ENCODE measurements around the gene ALDH1L1.

ALDH1L1 gene

GRCh38 chr3:126157083-126157768, 23.2 kb downstream of the ALDH1L1 start:
- Histone ChIP-seq H3K27me3 (ENCODE audit: insufficient read depth, low read length) (no peaks in the 10 kb centered on the region), H3K4me1 (ENCODE audit: insufficient read depth, low read length) (no peaks in the 10 kb centered on the region), H3K36me3 (ENCODE audit: insufficient read depth, low read length) (no peaks in the 10 kb centered on the region), H3K4me3 (ENCODE audit: low read length) (no peak overlapping the region), H2AFZ (ENCODE audit: low read depth, low read length) (no peak overlapping the region), H3K9me3 (ENCODE audit: low read length) (no peaks in the 10 kb centered on the region)

GRCh38 chr3:126156468-126156867, 23.9 kb downstream of the ALDH1L1 start:
- H3K9me3 ChIP-seq (ENCODE audit: low read length): no peaks in the 10 kb centered on the region
- H3K4me3 ChIP-seq (ENCODE audit: low read length): no peak overlapping the region
- no peaks in the 10 kb centered on the region for H3K4me1 ChIP-seq (ENCODE audit: insufficient read depth, low read length)
- H2AFZ ChIP-seq (ENCODE audit: low read depth, low read length): no peak overlapping the region
- no peaks in the 10 kb centered on the region for H3K27me3 ChIP-seq (ENCODE audit: insufficient read depth, low read length)
- no peaks in the 10 kb centered on the region for H3K36me3 ChIP-seq (ENCODE audit: insufficient read depth, low read length)

DNA sequence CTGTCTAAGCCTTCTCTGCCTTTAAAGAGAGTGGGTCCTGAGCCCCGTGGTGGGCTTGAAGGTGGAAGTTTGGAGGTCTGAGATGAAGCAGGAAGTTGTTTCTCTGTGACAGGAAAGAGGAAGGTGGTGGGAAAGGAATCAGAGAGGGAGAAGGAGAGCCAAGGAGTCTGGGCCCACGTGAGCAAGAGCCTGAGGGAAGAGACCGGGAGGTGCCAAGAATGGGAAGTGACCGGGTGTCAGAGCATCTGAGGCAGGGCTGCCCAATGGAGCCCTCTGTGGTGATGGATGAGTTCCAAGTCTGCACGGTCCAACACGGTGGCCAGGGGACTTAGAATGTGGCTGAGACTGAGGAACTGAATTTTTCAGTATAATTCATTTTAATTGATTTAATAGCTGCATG, 24.6 kb downstream of the ALDH1L1 start:
- Histone ChIP-seq H3K4me3 (ENCODE audit: low read length) (no peak overlapping the region), H3K36me3 (ENCODE audit: insufficient read depth, low read length) (no peaks in the 10 kb centered on the region), H3K4me1 (ENCODE audit: insufficient read depth, low read length) (no peaks in the 10 kb centered on the region), H2AFZ (ENCODE audit: low read depth, low read length) (no peak overlapping the region), H3K9me3 (ENCODE audit: low read length) (no peaks in the 10 kb centered on the region), H3K27me3 (ENCODE audit: insufficient read depth, low read length) (no peaks in the 10 kb centered on the region)

DNA sequence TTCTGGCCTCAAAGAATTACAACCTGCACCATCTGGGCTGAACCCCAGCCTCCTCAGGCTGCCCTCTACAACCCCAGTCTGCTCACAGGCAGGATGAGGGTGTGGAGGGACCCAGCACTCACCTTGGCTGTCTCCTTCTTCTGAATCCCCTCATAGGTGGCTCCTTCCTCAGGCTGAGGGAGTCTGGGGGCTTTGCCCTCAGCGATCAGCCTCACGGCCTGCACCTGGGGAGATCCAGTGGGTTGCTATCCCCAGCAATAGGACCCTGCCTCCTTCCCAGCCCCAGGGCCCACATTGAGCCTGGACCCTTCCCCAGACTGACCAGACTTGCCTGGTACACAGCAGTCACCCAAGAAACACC, 25.1 kb downstream of the ALDH1L1 start:
- H3K4me1 ChIP-seq (ENCODE audit: insufficient read depth, low read length): no peaks in the 10 kb centered on the region
- H3K9me3 ChIP-seq (ENCODE audit: low read length): no peaks in the 10 kb centered on the region
- no peaks in the 10 kb centered on the region for H3K36me3 ChIP-seq (ENCODE audit: insufficient read depth, low read length)
- no peak overlapping the region for H3K4me3 ChIP-seq (ENCODE audit: low read length)
- no peak overlapping the region for H2AFZ ChIP-seq (ENCODE audit: low read depth, low read length)
- no peaks in the 10 kb centered on the region for H3K27me3 ChIP-seq (ENCODE audit: insufficient read depth, low read length)

- Histone ChIP-seq H2AFZ (ENCODE audit: low read depth, low read length) (no peak overlapping the region), H3K9me3 (ENCODE audit: low read length) (no peaks in the 10 kb centered on the region), H3K4me1 (ENCODE audit: insufficient read depth, low read length) (no peaks in the 10 kb centered on the region), H3K36me3 (ENCODE audit: insufficient read depth, low read length) (no peaks in the 10 kb centered on the region), H3K27me3 (ENCODE audit: insufficient read depth, low read length) (no peaks in the 10 kb centered on the region), H3K4me3 (ENCODE audit: low read length) (no peak overlapping the region)
These were observed 25.8 kb downstream of the ALDH1L1 start for GRCh38 chr3:126154391-126155279.

DNA sequence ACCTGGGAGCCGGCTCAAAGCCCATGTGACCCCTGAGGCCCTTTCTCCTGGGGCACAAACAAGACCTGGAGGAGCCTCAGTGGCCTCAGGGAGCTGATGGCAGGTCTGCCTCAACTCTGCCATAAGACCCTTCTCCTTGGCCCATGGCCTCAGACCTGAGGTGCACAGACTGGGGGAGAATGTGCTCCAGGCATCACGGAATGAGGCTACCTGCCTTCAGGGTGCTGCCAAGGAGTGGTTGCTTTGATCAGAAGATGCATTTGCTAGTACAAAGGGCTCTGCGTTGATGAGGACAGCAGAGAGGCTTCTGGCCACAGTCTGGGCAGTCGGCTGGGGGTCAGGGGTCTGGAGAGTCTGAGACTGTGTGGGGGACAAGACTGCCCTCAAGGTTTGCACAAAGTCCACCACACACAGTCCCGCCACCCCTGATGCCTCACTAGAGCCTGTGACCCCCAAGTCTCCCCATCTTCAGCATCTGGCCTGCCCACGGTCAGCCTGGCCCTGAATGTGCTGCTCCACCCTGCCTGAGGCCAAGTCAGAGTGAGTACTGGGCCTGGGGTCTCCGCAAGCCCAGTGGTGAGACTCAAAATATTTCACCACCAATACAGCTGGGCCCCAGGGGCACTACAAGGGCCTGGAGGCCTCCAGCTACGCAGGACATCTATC, 26.6 kb downstream of the ALDH1L1 start:
- H3K4me3 ChIP-seq (ENCODE audit: low read length): no peak overlapping the region
- no peaks in the 10 kb centered on the region for H3K4me1 ChIP-seq (ENCODE audit: insufficient read depth, low read length)
- no peaks in the 10 kb centered on the region for H3K27me3 ChIP-seq (ENCODE audit: insufficient read depth, low read length)
- H3K36me3 ChIP-seq (ENCODE audit: insufficient read depth, low read length): no peaks in the 10 kb centered on the region
- H2AFZ ChIP-seq (ENCODE audit: low read depth, low read length): no peak overlapping the region
- H3K9me3 ChIP-seq (ENCODE audit: low read length): no peaks in the 10 kb centered on the region

DNA sequence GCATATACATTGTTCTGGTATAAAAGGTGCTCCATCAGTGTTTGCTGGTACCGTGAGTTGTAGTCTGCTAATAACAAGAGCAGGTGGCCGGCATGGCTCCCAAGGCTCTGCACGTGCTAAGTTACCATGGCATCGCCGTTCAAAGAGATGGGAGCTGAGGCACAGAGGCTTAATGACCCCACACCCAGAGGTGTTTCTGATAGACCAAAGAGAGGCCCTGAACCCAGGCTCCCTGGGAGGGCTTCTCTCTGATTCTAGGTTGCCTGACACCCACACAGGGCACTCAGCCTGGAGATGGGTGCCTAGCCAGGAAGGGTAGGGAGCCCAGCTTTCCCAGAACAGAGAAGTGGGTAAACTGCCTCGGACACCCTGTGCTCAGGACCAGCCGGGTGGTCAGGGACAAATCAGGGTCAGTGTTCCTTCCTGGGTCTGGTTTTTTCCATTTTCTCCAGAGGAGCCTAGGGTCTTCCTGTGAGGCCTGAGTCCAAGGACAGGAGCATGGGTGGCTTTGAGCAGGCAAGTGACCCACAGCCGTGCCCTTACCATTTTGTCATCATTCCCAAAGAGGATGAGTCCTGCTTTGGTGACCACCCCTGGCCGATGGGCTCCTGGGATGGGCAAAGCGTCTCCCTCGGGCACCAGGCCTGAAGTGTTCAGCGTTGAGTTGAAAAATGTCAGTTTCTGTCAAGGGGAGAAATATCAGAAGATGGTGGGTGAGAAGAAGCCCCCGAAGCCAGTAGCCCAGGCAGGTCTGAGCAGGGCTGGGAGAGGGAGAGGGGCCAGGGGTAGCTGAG, 27.3 kb downstream of the ALDH1L1 start:
- Histone ChIP-seq H3K4me1 (ENCODE audit: insufficient read depth, low read length) (no peaks in the 10 kb centered on the region), H3K9me3 (ENCODE audit: low read length) (no peaks in the 10 kb centered on the region), H3K4me3 (ENCODE audit: low read length) (no peak overlapping the region), H3K27me3 (ENCODE audit: insufficient read depth, low read length) (no peaks in the 10 kb centered on the region), H3K36me3 (ENCODE audit: insufficient read depth, low read length) (no peaks in the 10 kb centered on the region), H2AFZ (ENCODE audit: low read depth, low read length) (no peak overlapping the region)

- H2AFZ ChIP-seq (ENCODE audit: low read depth, low read length): no peak overlapping the region
- no peaks in the 10 kb centered on the region for H3K9me3 ChIP-seq (ENCODE audit: low read length)
- no peak overlapping the region for H3K4me3 ChIP-seq (ENCODE audit: low read length)
- no peaks in the 10 kb centered on the region for H3K36me3 ChIP-seq (ENCODE audit: insufficient read depth, low read length)
- H3K4me1 ChIP-seq (ENCODE audit: insufficient read depth, low read length): no peaks in the 10 kb centered on the region
- H3K27me3 ChIP-seq (ENCODE audit: insufficient read depth, low read length): no peaks in the 10 kb centered on the region
These were observed 27.9 kb downstream of the ALDH1L1 start for GRCh38 chr3:126152458-126152857.

- Histone ChIP-seq H3K4me3 (ENCODE audit: low read length) (no peak overlapping the region), H3K4me1 (ENCODE audit: insufficient read depth, low read length) (no peaks in the 10 kb centered on the region), H3K36me3 (ENCODE audit: insufficient read depth, low read length) (no peaks in the 10 kb centered on the region), H2AFZ (ENCODE audit: low read depth, low read length) (no peak overlapping the region), H3K9me3 (ENCODE audit: low read length) (no peaks in the 10 kb centered on the region), H3K27me3 (ENCODE audit: insufficient read depth, low read length) (no peaks in the 10 kb centered on the region)
These were observed 28.7 kb downstream of the ALDH1L1 start for GRCh38 chr3:126151562-126152302.

- no peaks in the 10 kb centered on the region for H3K4me1 ChIP-seq (ENCODE audit: insufficient read depth, low read length)
- no peak overlapping the region for H3K4me3 ChIP-seq (ENCODE audit: low read length)
- no peaks in the 10 kb centered on the region for H3K9me3 ChIP-seq (ENCODE audit: low read length)
- no peaks in the 10 kb centered on the region for H3K36me3 ChIP-seq (ENCODE audit: insufficient read depth, low read length)
- no peak overlapping the region for H2AFZ ChIP-seq (ENCODE audit: low read depth, low read length)
- peaks cover 2% of the 10 kb centered on the region for H3K27me3 ChIP-seq (ENCODE audit: insufficient read depth, low read length)
These were observed 30.3 kb downstream of the ALDH1L1 start for GRCh38 chr3:126149960-126150515.

GRCh38 chr3:126149256-126149902, 31.0 kb downstream of the ALDH1L1 start:
- Histone ChIP-seq H2AFZ (ENCODE audit: low read depth, low read length) (no peak overlapping the region), H3K36me3 (ENCODE audit: insufficient read depth, low read length) (no peaks in the 10 kb centered on the region), H3K4me1 (ENCODE audit: insufficient read depth, low read length) (no peaks in the 10 kb centered on the region), H3K27me3 (ENCODE audit: insufficient read depth, low read length) (peaks cover 2% of the 10 kb centered on the region), H3K4me3 (ENCODE audit: low read length) (no peak overlapping the region), H3K9me3 (ENCODE audit: low read length) (no peaks in the 10 kb centered on the region)
